GM19023 (cell line): ENCODE results near the gene FOXF2.
"Not testable (repeated sequence)": the region's sequence is repeated elsewhere in the genome, so short reads cannot be mapped to it uniquely, and the experiment has no call there.

Experiments
- ATAC-seq: cut with Tn5 transposase; IDR thresholded peaks from one replicate; pipeline ENCODE4 v1.9.1; 2021; ENCODE audit warnings: mild to moderate bottlenecking, moderate library complexity; ENCODE audit not compliant: unreplicated experiment

The FOXF2 gene

DNA sequence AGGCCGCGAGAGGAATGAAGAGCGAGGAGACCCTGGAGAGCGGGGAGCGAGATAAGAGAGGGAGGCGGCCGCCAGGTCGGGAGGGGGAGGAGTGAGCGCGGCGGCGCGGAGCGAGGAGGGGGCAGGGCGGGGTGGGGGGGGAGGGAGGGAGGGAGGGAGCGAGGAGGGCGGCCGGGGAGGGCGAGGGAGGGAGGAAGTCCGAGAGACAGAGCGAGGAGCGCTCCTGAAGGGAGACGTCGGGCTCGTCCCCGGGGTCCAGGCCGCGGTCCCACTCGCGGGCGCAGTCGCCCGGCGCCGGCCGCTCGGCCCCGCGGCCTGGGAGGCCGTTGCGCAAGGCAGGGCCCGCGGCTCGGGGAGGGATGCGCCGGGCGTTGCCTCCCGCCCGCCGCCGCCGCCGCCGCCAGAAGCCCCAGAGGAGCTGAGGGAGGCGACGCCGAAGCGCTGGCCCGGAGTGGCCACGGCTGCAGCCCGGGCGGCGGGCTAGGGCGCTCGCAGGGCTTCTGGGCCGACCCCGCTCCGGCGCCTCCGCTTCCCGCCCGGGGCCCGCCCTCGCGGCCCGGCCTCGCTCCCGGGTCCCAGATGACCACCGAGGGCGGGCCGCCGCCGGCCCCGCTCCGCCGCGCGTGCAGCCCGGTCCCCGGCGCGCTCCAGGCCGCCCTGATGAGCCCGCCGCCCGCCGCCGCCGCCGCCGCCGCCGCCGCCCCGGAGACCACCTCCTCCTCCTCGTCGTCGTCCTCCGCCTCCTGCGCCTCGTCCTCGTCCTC, at the start of gene FOXF2:
Gene FOXF2, plus strand, starts transcription at position 208 of the 764 bp plus-strand sequence. Its CDS starts 372 bp downstream, at position 580.
- ATAC-seq = no peak

DNA sequence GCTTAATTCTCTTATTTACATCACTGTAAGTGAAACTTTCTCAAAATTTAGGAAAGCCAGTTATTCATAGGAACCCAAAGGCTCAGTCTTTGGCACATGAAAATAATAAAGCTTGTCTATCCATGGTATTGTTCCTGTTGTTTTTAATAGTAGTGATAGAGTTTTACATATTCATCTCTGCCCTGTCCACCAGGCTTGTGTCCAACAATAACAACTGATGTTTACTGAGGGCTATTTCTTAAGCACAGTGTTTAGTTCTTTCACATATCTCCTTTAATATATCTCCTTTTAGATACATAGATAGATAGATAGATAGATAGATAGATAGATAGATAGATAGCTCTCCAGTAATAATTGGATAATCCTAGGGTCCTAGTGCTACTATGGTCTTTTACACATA, 43.3 kb upstream of the FOXF2 start:
- ATAC-seq = no peak

DNA sequence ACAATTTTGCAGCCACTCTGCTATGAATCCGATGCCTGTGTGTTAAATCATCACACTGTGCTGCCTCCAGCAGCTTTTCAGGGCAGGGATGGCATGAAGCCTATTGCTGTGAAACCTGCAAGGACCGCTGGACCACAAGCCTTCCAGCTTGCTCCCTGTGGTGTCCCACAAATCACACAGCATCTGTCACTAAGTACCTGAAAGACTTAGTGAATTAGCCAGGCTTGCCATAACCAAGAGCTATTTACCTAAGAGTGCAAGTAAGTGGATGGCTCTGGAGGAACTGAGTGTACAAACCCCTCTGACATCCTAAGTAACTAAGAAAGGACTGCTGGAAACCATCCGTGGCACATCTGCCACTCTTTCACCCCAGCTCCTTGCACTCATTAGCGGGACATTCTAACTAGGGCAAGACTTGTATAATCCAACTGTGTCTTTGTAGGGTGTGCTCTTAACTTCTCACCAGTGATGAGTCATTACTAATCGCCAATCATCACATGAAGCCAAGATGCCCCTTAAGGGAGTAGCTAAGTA, 42.8 kb upstream of the FOXF2 start:
- ATAC-seq = no peak

DNA sequence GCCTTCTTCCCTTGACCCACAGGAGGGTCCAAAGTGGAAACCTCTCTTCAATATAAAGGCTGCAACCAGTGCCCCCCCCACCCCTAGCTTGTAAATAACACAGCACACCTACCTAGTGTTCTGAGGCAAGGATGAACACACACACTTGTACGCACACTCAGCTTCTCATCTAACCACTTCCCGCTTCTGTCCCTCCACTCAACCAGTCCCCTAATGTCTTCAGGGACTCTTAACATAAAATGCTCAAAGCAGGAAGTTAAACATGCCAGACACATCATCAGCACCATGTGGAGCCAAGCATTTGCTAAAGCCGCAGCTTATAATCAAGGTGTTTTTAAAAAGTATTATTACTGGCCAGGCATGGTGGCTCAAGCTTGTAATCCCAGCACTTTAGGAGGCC, 42.2 kb upstream of the FOXF2 start:
- ATAC-seq = no peak

DNA sequence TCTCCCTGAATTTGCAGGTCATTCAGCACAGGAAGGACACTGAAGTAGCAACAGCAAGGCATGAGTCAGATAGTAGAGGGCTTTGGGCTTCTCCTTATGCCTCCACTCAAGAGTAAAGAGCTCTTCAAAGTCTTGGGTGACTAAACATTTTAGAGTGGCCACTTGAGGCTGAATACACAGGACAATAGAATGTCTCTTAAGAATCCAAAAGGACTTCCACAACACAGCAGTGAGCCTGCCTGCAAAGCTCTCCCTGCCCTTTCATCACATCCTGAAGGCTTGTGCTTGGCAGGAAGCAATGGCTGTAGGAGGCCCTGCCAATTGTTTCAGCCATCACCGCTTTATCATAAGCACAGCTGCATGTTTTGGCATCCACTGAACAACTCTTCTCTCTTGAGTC, 40.7 kb upstream of the FOXF2 start:
- ATAC-seq = no peak

DNA sequence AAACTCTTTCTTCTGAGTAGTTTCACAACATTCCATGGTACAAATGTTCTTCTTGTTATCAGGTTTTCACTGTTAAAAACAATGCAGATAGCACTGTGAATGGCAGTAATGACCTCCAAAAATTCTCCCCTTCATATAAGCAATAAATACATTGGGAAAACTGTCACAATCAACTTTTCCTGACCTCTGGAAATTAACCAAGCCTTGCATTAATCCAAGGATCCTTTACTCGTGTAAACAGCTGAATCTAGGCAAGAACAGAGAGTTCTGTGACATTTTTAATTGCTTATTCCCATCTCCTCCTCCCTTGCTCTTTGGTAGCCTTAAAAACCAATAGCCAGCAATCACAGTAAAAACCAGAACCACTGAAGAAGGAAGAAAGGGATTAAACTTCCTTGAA, 39.7 kb upstream of the FOXF2 start:
- ATAC-seq = no peak

DNA sequence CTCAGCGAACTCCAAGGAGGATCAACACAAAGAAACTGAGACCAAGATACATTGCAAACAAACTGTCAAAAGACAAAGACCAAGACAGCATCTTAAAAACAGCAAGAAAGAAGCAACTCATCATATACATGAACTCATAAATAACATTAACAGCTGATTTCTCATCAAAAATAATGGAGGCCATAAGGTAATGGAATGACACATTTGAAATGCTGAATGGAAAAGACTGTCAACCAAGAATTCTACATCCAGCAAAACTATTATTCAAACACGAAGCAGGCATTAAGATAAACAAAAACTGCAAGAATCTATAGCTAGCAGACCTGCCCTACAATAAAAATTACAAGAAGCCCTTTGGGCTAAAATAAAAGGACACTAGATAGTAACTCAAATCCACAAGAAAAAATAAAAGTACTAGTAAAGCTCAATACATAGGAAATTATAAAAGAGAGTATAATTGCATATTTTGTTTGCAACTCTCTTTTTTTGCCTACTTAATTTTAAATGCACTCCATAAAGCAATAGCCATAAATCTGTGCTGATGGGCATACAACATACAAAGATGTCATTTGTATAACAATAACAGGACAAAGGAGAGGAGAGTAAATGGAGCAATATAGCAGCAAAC, 37.9 kb upstream of the FOXF2 start:
- ATAC-seq = no peak

DNA sequence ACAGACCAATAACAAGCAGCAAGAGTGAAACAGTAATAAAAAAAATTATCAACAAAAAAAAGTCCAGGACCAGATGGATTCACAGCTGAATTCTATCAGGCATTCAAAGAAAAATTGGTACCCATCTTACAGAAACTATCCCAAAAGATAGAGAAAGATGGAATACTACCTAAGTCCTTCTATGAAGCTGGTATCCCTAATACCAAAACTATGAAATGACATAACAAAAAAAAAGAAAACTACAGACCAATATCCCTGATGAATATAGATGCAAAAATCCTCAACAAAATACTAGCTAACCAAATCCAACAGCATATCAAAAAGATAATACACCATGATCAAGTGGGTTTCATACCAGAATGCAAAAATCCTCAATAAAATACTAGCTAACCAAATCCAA, 34.3 kb upstream of the FOXF2 start:
- ATAC-seq = not testable (repeated sequence)

DNA sequence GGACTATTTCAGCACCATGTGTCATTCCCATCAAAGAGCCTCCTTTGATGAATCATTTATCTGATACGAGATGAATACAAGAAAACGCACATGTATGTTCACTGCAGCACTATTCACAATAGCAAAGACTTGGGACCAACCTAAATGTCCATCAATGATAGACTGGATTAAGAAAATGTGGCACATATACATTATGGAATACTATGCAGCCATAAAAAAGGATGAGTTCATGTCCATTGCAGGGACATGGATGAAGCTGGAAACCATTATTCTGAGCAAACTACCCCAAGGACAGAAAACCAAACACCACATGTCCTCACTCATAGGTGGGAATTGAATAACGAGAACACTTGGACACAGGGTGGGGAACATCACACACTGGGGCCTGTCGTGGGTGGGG, 27.7 kb upstream of the FOXF2 start:
- not testable (repeated sequence) for ATAC-seq

DNA sequence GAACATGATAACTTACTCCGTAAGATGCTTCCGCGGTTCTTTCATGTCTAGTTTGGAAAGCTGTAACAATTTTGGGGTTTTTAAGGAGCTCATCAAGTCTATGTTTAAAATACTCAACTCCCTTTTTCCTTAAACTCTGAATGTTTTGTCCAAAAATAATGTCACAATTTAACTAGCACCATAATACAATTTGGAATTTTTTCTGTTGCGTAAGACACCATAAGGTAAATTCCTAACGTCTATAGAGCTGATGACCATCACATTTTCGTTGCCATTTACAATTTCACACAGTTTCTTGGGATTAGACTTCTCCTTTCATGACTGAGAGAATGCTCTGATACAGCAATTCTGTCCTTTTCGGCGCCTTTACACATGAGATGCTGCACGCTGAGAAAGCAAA, 26.7 kb upstream of the FOXF2 start:
- no peak for ATAC-seq

DNA sequence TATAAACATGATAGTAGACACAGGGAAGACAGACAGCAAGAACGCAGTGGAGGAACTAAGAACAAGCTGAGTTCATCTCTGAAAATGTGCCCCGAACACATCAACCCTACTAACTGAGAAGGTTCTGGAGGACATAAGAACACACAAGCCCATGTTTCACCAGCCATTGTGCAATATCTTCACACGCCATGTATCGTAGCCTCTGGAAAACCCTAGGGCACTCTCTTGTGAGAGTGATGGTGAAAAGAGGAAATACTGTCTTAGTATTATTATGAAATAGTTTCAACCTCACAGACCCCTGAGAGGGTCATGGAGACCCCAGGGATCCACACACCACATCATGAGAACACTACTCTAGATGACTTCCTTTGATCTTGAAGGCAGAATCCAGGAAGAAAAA, 26.1 kb upstream of the FOXF2 start:
- ATAC-seq = no peak

DNA sequence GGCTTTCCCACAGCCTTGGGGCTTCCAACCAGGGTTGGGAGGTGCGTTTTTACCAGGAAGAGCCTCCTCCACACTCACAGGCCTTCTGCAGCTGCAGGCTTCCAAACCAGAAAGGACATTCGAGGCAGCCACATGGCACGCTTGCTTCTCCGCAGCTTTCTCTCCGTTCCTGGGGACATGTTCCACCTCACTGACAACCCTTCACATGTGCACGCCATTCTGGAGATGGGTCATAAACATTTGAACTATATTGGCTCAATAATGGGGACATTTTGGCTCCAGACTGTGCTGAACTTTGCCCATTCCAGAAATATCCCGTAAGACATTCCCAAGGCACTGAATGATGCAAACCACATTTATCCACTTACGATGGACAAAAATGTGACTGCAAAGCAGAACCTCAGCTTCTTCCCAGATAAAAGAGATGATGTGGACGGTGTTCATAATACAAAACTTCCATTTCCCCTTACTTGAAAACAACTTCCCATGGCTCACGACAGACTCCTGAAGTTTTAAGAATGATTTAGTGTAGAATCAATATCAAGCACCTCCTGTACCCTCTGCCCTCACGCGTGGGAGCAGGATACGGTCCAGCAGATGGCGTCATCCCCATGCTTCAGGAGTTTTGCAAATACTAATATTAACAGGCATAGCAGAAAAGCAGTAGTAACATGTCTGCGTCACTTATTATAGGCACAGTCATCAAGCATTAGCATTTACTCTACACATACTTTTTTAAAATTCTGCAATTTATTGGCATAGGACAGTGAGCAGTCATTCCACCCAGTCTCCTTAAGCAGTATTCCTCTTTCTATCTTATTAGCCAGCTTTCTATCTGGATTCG, 25.4 kb upstream of the FOXF2 start:
- no peak for ATAC-seq

DNA sequence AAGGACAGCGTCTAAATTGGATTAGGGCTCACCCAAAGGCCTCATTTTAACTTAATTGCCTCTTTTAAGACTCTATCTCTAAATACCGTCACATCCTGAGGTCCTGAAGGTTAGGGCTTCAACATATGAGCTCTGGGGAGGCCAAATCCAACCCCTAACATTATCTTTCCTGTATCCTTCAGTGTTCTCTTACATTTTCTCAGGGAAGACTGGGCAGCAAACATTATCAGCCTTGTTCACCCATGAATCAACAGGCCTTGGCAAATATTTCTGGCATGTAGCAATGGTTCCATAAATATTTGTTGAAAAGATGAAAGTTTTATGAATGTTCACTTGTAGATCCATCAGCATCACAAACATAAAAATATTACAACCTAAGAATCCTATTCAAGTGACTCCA, 24.6 kb upstream of the FOXF2 start:
- ATAC-seq = no peak

DNA sequence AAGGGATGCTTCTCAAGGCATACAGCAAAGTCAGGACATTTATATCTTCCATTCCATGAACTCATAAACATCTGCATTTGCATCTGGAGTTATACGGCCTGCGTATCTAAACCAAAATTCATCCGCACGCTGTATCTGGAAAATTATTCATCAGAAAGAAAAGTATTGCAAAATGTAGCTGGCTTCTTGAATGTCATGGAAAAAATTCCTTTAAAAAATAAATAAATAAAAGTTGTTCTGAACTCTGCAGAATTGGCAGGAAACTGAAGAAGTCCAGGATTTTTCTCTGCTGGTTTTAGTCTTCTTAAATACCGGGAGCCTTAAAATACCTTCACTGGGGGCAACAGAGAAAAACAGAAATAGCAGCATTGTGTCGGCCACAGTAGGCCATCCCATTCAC, 23.7 kb upstream of the FOXF2 start:
- no peak for ATAC-seq

DNA sequence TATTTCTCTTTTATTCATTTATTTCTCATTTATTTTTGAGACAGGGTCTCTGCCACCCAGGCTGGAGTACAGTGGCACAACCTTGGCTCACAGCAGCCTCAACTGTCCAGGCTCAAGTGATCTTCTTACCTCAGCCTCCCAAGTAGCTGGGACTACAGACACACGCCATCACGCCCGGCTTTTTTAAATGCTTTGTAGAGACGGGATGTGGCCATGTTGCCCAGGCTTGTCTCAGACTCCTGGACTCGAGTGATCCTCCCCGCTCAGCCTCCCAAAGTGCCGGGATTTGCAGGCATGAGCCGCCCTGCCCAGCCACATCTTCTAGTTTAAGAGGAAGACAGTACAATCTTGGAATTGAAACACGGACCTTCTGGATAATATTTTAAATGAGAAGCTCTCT, 21.6 kb upstream of the FOXF2 start:
- ATAC-seq = no peak

DNA sequence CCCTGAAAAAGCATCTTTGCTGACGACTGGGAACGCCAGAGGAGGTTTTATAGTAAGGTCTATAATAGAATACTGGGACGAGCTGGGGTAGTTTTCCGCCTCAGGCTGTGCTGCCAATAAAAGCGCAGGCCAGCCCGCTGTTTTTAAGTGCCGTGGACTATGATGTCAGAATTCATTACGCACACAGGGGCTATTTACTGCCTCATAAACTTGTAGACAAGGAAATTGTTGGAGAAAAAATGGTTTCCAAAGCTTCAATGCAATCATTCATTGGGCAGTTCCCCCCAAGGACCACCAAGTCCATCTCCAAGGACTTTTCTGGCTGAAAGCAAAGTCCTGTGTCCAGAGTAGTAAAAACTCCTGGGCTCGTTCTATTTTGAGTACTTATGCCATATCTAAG, 20.4 kb upstream of the FOXF2 start:
- no peak for ATAC-seq

DNA sequence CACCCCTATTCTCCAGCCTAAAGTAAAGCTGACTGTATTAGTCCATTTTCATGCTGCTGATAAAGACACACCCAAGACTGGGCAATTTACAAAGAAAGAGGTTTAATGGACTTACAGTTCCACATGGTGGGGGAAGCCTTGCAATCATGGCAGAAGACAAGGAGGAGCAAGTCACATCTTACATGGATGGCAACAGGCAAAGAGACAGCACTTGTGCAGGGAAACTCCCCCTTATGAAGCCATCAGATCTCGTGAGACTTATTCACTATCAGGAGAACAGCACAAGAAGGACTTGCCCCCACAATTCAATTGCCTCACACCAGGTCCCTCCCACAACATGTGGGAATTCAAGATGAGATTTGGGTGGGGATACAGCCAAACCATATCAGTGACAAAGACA, 19.7 kb upstream of the FOXF2 start:
- not testable (repeated sequence) for ATAC-seq

DNA sequence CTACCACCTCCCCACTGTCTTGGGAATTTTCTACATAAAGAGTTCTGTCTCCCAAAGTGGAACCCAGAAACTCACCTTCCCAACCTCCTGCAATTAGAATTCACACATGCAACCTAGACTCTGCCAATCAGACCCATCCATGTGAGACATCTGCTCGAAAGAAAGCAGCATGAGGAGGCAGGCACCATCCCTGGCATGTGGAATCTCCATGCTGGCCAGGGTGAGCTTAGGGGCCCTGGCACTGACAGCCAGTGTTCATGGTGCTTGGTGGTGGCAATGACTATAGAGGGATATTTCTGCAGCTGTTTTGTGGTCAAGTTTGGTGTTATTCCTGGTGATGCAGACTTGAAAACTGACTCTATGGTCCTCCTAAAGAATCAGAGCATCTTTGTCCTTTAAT, 17.4 kb upstream of the FOXF2 start:
- ATAC-seq = no peak

DNA sequence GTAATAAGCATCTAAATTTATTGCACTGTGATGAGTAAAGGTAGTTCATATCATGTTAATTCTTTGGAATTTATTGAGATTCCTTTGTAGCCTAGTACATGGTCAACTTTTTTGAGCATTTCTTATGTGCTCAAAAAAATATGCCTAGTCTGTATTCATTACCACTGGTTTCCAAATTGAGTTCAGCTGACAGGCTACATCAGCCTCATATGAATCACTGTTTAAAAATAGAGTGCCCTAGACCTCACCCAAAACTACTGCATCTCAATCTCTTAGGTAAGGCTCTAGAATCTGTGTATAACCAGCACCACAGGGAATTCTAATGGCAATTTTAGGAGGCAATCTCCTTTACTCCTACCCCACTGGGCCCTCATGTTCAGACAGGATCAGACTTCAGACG, 16.7 kb upstream of the FOXF2 start:
- ATAC-seq = no peak

DNA sequence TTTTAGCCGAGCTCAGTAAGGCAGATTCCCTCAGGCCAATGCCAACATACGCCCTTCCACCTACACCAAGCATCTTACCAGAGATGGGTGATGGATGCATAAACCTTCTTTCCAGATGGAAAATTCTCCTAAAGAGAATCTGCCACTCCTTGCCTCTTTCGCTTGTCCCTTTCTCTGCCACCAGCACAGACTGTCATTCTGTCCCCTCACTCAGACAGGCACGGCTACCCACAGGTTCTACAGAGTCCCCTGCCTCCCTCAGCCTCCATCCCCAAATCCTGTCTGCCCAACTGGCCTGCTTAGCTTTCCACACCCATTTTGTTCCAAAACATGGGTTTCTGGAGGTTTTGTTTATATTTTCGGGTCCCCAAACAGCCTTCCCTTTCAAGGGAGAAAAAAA, 12.7 kb upstream of the FOXF2 start:
- no peak for ATAC-seq

DNA sequence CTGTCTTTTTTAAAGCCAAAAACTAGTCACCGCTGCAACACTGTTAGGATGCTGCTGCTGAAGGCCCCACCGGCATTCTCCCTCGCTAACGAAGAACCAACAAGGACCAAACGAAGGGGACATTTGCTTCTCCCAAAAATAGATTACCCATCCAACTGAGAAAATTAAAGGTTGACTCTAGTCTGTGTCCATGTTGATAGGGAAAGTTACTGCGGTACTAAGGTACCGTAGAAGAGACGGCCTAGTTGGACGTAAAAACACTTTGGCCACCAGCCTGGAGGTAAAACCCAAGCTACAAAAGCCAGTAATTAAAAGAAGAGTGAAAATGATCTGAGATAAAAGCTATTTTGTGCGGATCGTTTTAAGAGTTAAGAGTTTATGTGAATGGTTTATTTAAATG, 11.8 kb upstream of the FOXF2 start:
- ATAC-seq = no peak
